HCT116 (cell line): Measurements from ENCODE around the gene GOLGA6L25.
"Not testable (repeated sequence)": the region's sequence is repeated elsewhere in the genome, so short reads cannot be mapped to it uniquely, and the experiment has no call there.

Source experiments
- CTCF ChIP-seq, 3 experiments: fragments of 200-600 bp in 1 of 3; sonication (generic) in 1 of 3; IDR thresholded peaks in 2 of 3; conservative IDR thresholded peaks in 1 of 3; 2 replicates each; pipeline ENCODE4 v1.5.1; 2012 to 2017; ENCODE audit warnings: low read depth in 2 of 3, low read length in 2 of 3, antibody characterized with exemption in 1 of 3, borderline replicate concordance in 1 of 3, control low read depth in 1 of 3, mild to moderate bottlenecking in 1 of 3, mixed read lengths in 1 of 3, mixed run types in 1 of 3, moderate library complexity in 1 of 3; ENCODE audit not compliant: insufficient read depth in 1 of 3
- EZH2 ChIP-seq: fragments of 200-600 bp; sonication (generic); IDR thresholded peaks from 2 replicates; pipeline ENCODE4 v1.6.1; 2017; ENCODE audit warnings: antibody characterized with exemption, mixed run types
- JUND ChIP-seq: IDR thresholded peaks from 2 replicates; pipeline ENCODE4 v1.6.1; 2012
- POLR2A ChIP-seq: IDR thresholded peaks from 2 replicates; pipeline ENCODE4 v1.7.0; 2011; ENCODE audit warnings: borderline replicate concordance; ENCODE audit not compliant: insufficient read depth, insufficient read length; ENCODE audit errors: extremely low read depth
- TF ChIP-seq, protein P1 (sequence below): IDR thresholded peaks from 2 replicates; pipeline ENCODE4 v1.6.1; 2012

GRCh38 chr15:28597471-28597870, 44.1 kb downstream of the GOLGA6L25 start:
- not testable (repeated sequence) for TF ChIP-seq EZH2; CTCF (IDR thresholded peaks at IDR 0.05 in 2 of 3, conservative IDR thresholded peaks at IDR 0.05 in 1 of 3; ENCODE audit: borderline replicate concordance in 1 of 3, insufficient read depth in 1 of 3, low read depth in 2 of 3, low read length in 2 of 3); JUND; POLR2A
- TF ChIP-seq, protein P1, sequence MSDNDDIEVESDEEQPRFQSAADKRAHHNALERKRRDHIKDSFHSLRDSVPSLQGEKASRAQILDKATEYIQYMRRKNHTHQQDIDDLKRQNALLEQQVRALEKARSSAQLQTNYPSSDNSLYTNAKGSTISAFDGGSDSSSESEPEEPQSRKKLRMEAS = not testable (repeated sequence)
